Common myeloid progenitor, CD34-positive (primary cell): ENCODE measurements around the gene MARCHF3.
A peak's percentile ranks its signal among the peaks of the same experiment; 100 is the strongest.

Source experiments
- CTCF ChIA-PET: fragments of 350-600 bp; sonication (Branson Sonifier 250); formaldehyde crosslinking; loops from one replicate; lab custom pipeline; 2021; ENCODE audit warnings: antibody characterized with exemption; lab: Charles Lee
- POLR2A ChIA-PET: fragments of 350-600 bp; sonication (Branson Sonifier 250); formaldehyde crosslinking; loops from one replicate; lab custom pipeline; 2021; ENCODE audit warnings: antibody characterized with exemption; lab: Charles Lee
- DNase-seq, 3 donors: peaks; one replicate each; pipeline versions ENCODE4 v3.0.0 to v3.0.0-alpha.2; 2013
- H3K27ac ChIP-seq, 2 experiments: 1 replicate in 1 of 2; 2 replicates in 1 of 2; pipeline ENCODE4 v1.7.0; 2013; ENCODE audit warnings: inconsistent platforms in 2 of 2, low read length in 2 of 2, mild to moderate bottlenecking in 2 of 2, low read depth in 1 of 2, moderate library complexity in 1 of 2; ENCODE audit not compliant: severe bottlenecking in 2 of 2, insufficient read depth in 1 of 2, poor library complexity in 1 of 2
- H3K27me3 ChIP-seq, 5 experiments: replicated peaks in 2 of 5; 1 replicate in 3 of 5; 2 replicates in 2 of 5; pipeline versions ENCODE4 v1.6.1 to v1.7.0; 2013; ENCODE audit warnings: low read length in 4 of 5, mild to moderate bottlenecking in 2 of 5, moderate library complexity in 2 of 5, inconsistent platforms in 1 of 5; ENCODE audit not compliant: insufficient read depth in 5 of 5, control insufficient read depth in 4 of 5
- H3K36me3 ChIP-seq, 4 experiments: 1 replicate in 2 of 4; 2 replicates in 2 of 4; pipeline versions ENCODE4 v1.6.1 to v1.7.0; 2013; ENCODE audit warnings: low read length in 3 of 4, control low read depth in 1 of 4, mild to moderate bottlenecking in 1 of 4; ENCODE audit not compliant: control insufficient read depth in 4 of 4, insufficient read depth in 4 of 4
- H3K4me1 ChIP-seq, 4 experiments: 1 replicate in 3 of 4; 2 replicates in 1 of 4; pipeline versions ENCODE4 v1.6.1 to v1.7.1; 2013; ENCODE audit warnings: low read length in 3 of 4, mild to moderate bottlenecking in 3 of 4, control low read depth in 1 of 4, inconsistent platforms in 1 of 4, moderate library complexity in 1 of 4; ENCODE audit not compliant: control insufficient read depth in 4 of 4, insufficient read depth in 4 of 4; ENCODE audit errors: control extremely low read depth in 1 of 4
- H3K4me3 ChIP-seq, 7 experiments: 1 replicate in 4 of 7; 2 replicates in 3 of 7; pipeline versions ENCODE4 v1.5.1 to v1.7.0; 2013; ENCODE audit warnings: mild to moderate bottlenecking in 7 of 7, low read length in 6 of 7, moderate library complexity in 6 of 7, inconsistent platforms in 2 of 7, low read depth in 2 of 7, control low read depth in 1 of 7; ENCODE audit not compliant: insufficient read depth in 4 of 7, control insufficient read depth in 1 of 7; ENCODE audit errors: extremely low read depth in 1 of 7
- H3K9me3 ChIP-seq, 5 experiments: 1 replicate in 4 of 5; 2 replicates in 1 of 5; pipeline versions ENCODE4 v1.6.1 to v1.7.1; 2013; ENCODE audit warnings: low read length in 4 of 5, mild to moderate bottlenecking in 2 of 5, inconsistent platforms in 1 of 5, low read depth in 1 of 5, moderate library complexity in 1 of 5; ENCODE audit not compliant: control insufficient read depth in 4 of 5, insufficient read depth in 2 of 5; ENCODE audit errors: control extremely low read depth in 1 of 5
- WGBS: methylation state at CpG from one replicate; pipeline ENCODE4 v1.1.5; 2013; ENCODE audit not compliant: insufficient coverage; 5-methylcytosine and 5-hydroxymethylcytosine counted together

Gene MARCHF3

DNA sequence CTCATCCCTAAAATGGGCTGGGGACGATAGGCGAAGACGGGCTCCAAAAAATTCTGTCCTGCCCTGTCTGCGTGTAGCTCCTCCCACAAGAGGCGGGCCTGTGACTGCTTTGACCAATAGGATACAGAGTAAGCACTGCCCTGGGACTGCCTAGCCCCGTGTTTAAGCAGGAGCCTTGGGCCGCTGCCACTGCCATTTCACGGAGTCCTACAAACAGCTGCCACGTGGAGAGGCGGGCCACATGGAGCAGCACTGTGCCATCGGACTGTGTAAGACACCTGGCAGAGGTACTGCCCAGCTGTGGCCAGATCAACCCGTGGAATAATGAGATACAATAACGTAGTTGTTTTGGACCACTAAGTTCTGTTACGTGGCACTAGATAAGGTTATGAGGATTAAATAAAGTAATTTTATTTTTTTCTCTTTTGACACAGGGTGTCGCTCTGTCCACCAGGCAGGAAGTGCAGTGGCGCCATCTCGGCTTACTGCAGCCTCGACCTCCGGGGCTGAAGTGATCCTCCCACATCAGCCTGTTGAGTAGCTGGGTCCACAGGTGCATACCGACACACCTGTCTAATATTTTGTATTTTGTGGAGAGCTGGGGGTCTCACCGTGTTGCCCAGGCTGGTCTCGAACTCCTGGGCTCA lies 166.2 kb downstream of the MARCHF3 start:
- H3K4me1 ChIP-seq = peaks cover 0 to 8% (median 5%) of the 10 kb centered on the region in 4 experiments
- 95% methylated on average over 21 of the region's 22 CpGs for WGBS
- CTCF ChIA-PET = interaction anchor here (1.1 kb wide), 1 partner anchor 11 kb away, joined by 3 read pairs; no protein-coding TSS in a partner anchor
- no peaks in the 10 kb centered on the region for H3K9me3 ChIP-seq
- POLR2A ChIA-PET = no interaction called here
- no peak for DNase-seq
- no peaks in the 10 kb centered on the region for H3K36me3 ChIP-seq
- H3K4me3 ChIP-seq = no peak overlapping the region
- H3K27me3 ChIP-seq = no peaks in the 10 kb centered on the region
- no peak overlapping the region for H3K27ac ChIP-seq

DNA sequence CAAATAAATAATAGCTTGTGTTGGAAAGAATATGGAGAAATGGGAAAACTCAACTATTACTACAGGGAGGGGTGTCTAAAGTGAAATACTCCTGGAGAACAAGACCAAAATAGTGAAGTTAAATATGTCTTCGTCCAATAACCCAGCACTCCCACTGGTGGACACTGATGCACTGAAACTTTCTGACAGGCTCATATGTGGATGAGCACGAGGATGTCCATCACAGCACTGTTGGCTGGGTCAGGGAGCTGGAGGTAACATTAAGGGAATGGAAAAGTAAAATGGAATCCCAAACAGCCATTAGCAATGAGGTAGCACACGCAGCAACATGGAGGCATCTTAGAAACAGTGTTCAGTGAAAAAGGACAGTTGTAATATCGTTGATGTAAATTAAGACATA lies 167.0 kb downstream of the MARCHF3 start:
- POLR2A ChIA-PET = interaction anchor here (0.6 kb wide), 1 partner anchor 172 kb away, joined by 3 read pairs; no protein-coding TSS in a partner anchor
- H3K9me3 ChIP-seq = no peaks in the 10 kb centered on the region
- H3K4me1 ChIP-seq = peaks cover 0 to under 1% (median under 1%) of the 10 kb centered on the region in 4 experiments
- H3K27me3 ChIP-seq = no peaks in the 10 kb centered on the region
- no peaks in the 10 kb centered on the region for H3K36me3 ChIP-seq
- no peak overlapping the region for H3K4me3 ChIP-seq
- H3K27ac ChIP-seq = no peak overlapping the region
- CTCF ChIA-PET = interaction anchor here (1.1 kb wide), 1 partner anchor 12 kb away, joined by 3 read pairs; no protein-coding TSS in a partner anchor
- WGBS = 94% methylated on average over 2 of the region's 4 CpGs
- DNase-seq = no peak

DNA sequence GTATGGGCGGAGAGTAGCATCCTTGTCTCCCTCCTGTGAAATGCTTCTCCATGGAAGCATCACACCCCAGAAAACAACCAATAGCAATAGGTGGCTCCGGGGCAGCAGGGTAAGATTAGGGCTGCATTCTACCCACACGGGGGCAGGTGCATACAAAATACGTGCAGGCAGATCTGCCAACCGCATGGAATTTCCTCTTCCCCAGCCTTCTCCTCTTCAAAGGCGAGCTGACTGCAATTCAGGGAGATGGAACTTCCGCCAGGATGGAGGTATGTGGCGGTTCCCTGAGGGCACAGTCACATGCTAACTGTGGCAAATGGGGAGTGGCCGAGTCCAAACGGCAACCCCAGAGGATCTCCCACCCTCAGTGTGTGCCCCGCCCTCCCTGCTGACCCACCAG lies 171.9 kb downstream of the MARCHF3 start:
- no peaks in the 10 kb centered on the region for H3K27me3 ChIP-seq
- no peak overlapping the region for H3K4me3 ChIP-seq
- no peaks in the 10 kb centered on the region for H3K36me3 ChIP-seq
- no peaks in the 10 kb centered on the region for H3K4me1 ChIP-seq
- no peaks in the 10 kb centered on the region for H3K9me3 ChIP-seq
- no peak for DNase-seq
- POLR2A ChIA-PET = no interaction called here
- 98% methylated on average over 7 of the region's 11 CpGs for WGBS
- H3K27ac ChIP-seq = no peak overlapping the region
- CTCF ChIA-PET = no interaction called here

DNA sequence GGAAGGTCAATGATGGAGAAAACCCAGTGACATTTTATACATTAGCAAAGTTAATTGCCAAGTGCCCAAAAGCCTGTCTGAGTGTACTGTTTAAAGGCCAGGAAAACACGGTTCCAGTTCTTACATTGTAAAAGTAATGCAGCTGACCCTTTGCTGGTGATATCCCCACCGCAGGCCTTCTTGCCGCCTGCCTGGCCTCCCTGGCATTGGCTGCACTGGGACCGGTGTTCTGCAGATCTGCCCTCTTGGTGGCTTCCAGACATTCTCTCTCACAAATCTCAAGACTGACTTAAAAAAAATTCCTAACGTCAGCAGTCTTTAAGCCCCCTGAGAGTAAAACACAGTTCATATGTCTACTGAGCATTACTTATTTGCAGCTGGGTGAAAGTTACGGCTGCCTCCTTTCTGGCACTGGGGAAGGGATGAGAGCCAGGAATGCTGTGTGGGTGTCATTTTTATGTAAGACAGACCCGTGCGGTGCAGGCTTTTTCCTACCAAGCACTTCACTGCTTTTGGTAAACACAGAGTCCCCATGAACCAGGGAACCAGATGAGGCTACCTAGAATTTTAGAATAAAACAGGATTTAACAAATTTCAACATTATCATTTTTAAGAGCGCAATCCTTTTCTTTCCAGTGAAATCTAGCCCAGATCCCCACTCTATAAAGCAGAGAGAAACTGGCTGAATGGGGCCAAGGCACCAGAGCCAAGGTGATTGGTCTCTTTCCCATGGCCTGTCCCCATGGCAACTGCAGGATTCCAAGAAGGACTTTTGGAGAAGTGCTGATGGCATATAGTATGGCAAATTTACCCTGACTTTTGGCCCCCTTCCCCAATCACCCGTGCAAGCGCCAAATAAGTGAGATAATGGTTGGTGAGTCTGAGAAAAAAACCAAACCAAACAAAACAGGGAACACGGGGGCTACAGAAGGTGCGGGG lies 172.6 kb downstream of the MARCHF3 start:
- CTCF ChIA-PET = no interaction called here
- whole genome bisulfite sequencing = 96% methylated on average over 10 of the region's 13 CpGs
- Histone ChIP-seq H3K36me3 (no peaks in the 10 kb centered on the region), H3K4me3 (no peak overlapping the region), H3K9me3 (no peaks in the 10 kb centered on the region), H3K27me3 (no peaks in the 10 kb centered on the region), H3K4me1 (no peaks in the 10 kb centered on the region), H3K27ac (no peak overlapping the region)
- no peak for DNase-seq
- POLR2A ChIA-PET = no interaction called here

DNA sequence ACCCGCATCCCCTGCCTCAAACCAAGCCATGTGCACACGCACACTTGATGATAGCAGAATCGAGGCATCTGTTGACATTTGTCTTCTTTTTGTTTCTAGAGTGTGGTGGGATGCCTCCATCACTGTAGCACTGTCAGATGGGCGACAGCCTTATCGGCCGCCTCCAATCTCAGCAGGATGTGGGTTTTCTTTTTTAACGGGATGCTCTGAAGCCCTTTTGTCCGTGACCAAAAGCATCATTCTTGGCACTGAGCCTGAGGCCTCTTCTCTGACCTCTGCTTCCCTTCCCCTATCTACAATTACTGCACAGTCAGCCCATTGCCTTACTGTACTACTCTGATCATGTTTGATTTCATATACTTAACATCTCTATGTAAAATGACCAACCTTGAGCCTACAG lies 175.1 kb downstream of the MARCHF3 start:
- H3K9me3 ChIP-seq = no peaks in the 10 kb centered on the region
- ChIA-PET POLR2A (no interaction called here), CTCF (interaction anchor here (1.2 kb wide), 1 partner anchor 18 kb away, joined by 3 read pairs; no protein-coding TSS in a partner anchor)
- peaks cover 0 to 5% (median 2%) of the 10 kb centered on the region in 4 experiments for H3K4me1 ChIP-seq
- WGBS = 74% methylated on average over 6 of the region's 8 CpGs
- peak in 1 of 3 donors; percentile 15 for DNase-seq
- H3K4me3 ChIP-seq = no peak overlapping the region
- no peak overlapping the region for H3K27ac ChIP-seq
- no peaks in the 10 kb centered on the region for H3K36me3 ChIP-seq
- H3K27me3 ChIP-seq = no peaks in the 10 kb centered on the region

DNA sequence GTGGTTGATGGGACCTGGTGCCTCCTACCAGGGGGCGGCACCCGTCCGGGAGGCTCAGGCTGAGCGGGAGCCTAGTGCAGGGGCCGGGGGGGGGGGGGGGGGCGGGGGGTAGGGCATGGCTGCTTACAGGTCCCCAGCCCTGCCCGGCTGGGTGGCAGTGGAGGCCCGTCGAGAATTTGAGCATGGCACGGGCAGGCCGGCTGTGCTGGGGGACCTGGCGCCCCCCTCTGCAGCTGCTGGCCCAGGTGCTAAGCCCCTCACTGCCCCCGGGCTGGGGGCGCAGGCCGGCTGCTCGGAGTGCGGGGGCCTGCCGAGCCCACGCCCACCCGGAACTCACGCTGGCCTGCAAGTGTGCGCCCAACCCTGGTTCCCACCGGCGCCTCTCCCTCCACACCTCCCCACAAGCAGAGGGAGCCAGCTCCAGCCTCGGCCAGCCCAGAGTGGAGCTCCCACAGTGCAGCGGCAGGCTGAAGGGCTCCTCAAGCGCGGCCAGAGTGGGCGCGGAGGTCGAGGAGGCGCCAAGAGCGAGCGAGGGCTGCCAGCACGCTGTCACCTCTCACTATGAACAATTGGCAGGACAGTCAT lies 175.7 kb downstream of the MARCHF3 start:
- no peak overlapping the region for H3K27ac ChIP-seq
- 99% methylated on average over 20 of the region's 35 CpGs for WGBS
- H3K4me1 ChIP-seq = peaks cover 0 to 5% (median 2%) of the 10 kb centered on the region in 4 experiments
- H3K27me3 ChIP-seq = no peaks in the 10 kb centered on the region
- H3K36me3 ChIP-seq = no peaks in the 10 kb centered on the region
- no peaks in the 10 kb centered on the region for H3K9me3 ChIP-seq
- no peak for DNase-seq
- ChIA-PET CTCF (interaction anchor here (1.2 kb wide), 1 partner anchor 17 kb away, joined by 3 read pairs; no protein-coding TSS in a partner anchor), POLR2A (no interaction called here)
- H3K4me3 ChIP-seq = no peak overlapping the region
